Medulla oblongata (tissue), 1 donor: Measurements from ENCODE around the gene ENDOV.
A peak's percentile ranks its signal among the peaks of the same experiment; 100 is the strongest.

ENCODE experiments used
- DNase-seq: peaks from one replicate; pipeline ENCODE4 v3.0.0-alpha.2; 2015; ENCODE audit errors: extremely low spot score

The ENDOV gene

GRCh38 chr17:80431246-80432195 lies 16.6 kb downstream of the ENDOV start:
- DNase-seq: no peak

- no peak for DNase-seq
Measured at GRCh38 chr17:80432350-80432955, 17.5 kb downstream of the ENDOV start.

GRCh38 chr17:80432961-80433550 lies 18.1 kb downstream of the ENDOV start:
- no peak for DNase-seq

GRCh38 chr17:80433916-80434666 lies 19.1 kb downstream of the ENDOV start:
- DNase-seq: no peak

GRCh38 chr17:80437532-80437931 lies 22.6 kb downstream of the ENDOV start:
- no peak for DNase-seq

GRCh38 chr17:80438806-80439205 lies 23.8 kb downstream of the ENDOV start:
- no peak for DNase-seq

- DNase-seq: no peak
Measured at GRCh38 chr17:80439499-80439898, 24.5 kb downstream of the ENDOV start.

GRCh38 chr17:80441133-80441578 lies 26.2 kb downstream of the ENDOV start:
- no peak for DNase-seq

GRCh38 chr17:80441598-80442322 lies 26.8 kb downstream of the ENDOV start:
- DNase-seq: no peak

- DNase-seq: no peak
Measured at GRCh38 chr17:80442323-80442659, 27.3 kb downstream of the ENDOV start.

- DNase-seq: no peak
Measured at GRCh38 chr17:80442764-80443163, 27.8 kb downstream of the ENDOV start.

GRCh38 chr17:80443498-80443897 lies 28.5 kb downstream of the ENDOV start:
- no peak for DNase-seq

GRCh38 chr17:80443916-80444643 lies 29.1 kb downstream of the ENDOV start:
- DNase-seq: no peak

- no peak for DNase-seq
Measured at GRCh38 chr17:80444644-80444979, 29.6 kb downstream of the ENDOV start.

GRCh38 chr17:80445007-80445725 lies 30.2 kb downstream of the ENDOV start:
- no peak for DNase-seq

- no peak for DNase-seq
Measured at GRCh38 chr17:80445726-80446110, 30.8 kb downstream of the ENDOV start.

- DNase-seq: peak; percentile 45
Measured at GRCh38 chr17:80446645-80447405, 31.9 kb downstream of the ENDOV start.

GRCh38 chr17:80447790-80448189 lies 32.8 kb downstream of the ENDOV start:
- no peak for DNase-seq

- DNase-seq: no peak
Measured at GRCh38 chr17:80449194-80449929, 34.4 kb downstream of the ENDOV start.
